ENCODE results near the gene PRKCA. TPM values are rescaled to one million over a fixed set of nuclear protein-coding genes. Genes with fewer than 3 reads are reported as not detected.

The PRKCA gene
- total and polyA plus RNA-seq, 12 donors = 1.6 to 27.6 (median 10.5) TPM

GRCh38 chr17:66611397-66611796 lies 309.0 kb downstream of the PRKCA start:
- no peak for TF ChIP-seq CTCF (IDR thresholded peaks at IDR 0.05)

GRCh38 chr17:66612993-66613392 lies 310.6 kb downstream of the PRKCA start:
- 62 to 70% methylated on average over 4 of the region's 4 CpGs for WGBS, 2 donors
- intact Hi-C loops (cut with DNase I) = no loop called here
- H3K27ac ChIP-seq = no peak overlapping the region
- TF ChIP-seq CTCF (IDR thresholded peaks at IDR 0.05) = no peak
- H3K36me3 ChIP-seq = no peaks in the 10 kb centered on the region
- H3K4me1 ChIP-seq = no peaks in the 10 kb centered on the region
- no peak for DNase-seq
- no peak for ATAC-seq
- H3K9me3 ChIP-seq = peaks cover 0 to 29% (median 0%) of the 10 kb centered on the region in 11 donors
- no peak overlapping the region for H3K4me3 ChIP-seq
- no peaks in the 10 kb centered on the region for H3K27me3 ChIP-seq

More at GRCh38 chr17:66611397-66611796, 309.0 kb downstream of the PRKCA start:
- Histone ChIP-seq H3K36me3 (no peaks in the 10 kb centered on the region), H3K9me3 (peaks cover 0 to 29% (median 0%) of the 10 kb centered on the region in 11 donors), H3K27me3 (no peaks in the 10 kb centered on the region), H3K27ac (no peak overlapping the region), H3K4me1 (no peaks in the 10 kb centered on the region), H3K4me3 (no peak overlapping the region)
- DNase-seq (no peak), ATAC-seq (no peak)
- intact Hi-C loops (cut with DNase I) = no loop called here

GRCh38 chr17:66614469-66614868 lies 312.1 kb downstream of the PRKCA start:
- Histone ChIP-seq H3K27ac (no peak overlapping the region), H3K36me3 (no peaks in the 10 kb centered on the region), H3K9me3 (peaks cover 0 to 26% (median 0%) of the 10 kb centered on the region in 11 donors), H3K4me3 (no peak overlapping the region), H3K4me1 (no peaks in the 10 kb centered on the region), H3K27me3 (no peaks in the 10 kb centered on the region)
- intact Hi-C loops (cut with DNase I) = no loop called here
- DNase-seq (no peak), ATAC-seq (no peak)
- no peak for TF ChIP-seq CTCF (IDR thresholded peaks at IDR 0.05)
- 75 to 76% methylated on average over 4 of the region's 4 CpGs for WGBS, 2 donors

- Histone ChIP-seq H3K4me3 (no peak overlapping the region), H3K9me3 (no peaks in the 10 kb centered on the region), H3K36me3 (no peaks in the 10 kb centered on the region), H3K27ac (no peak overlapping the region), H3K4me1 (no peaks in the 10 kb centered on the region), H3K27me3 (no peaks in the 10 kb centered on the region)
- no peak for TF ChIP-seq CTCF (IDR thresholded peaks at IDR 0.05)
- ATAC-seq (no peak), DNase-seq (no peak)
- intact Hi-C loops (cut with DNase I) = no loop called here
- 80 to 81% methylated on average over 6 of the region's 6 CpGs for WGBS, 2 donors
Observed at GRCh38 chr17:66619206-66619605, 316.8 kb downstream of the PRKCA start.

All from heart right ventricle (tissue), 16 donors.